HG03045 (cell line): ENCODE results near the gene UBASH3B.
"Not testable (repeated sequence)": the region's sequence is repeated elsewhere in the genome, so short reads cannot be mapped to it uniquely, and the experiment has no call there.

Experiments
- ATAC-seq: cut with Tn5 transposase; IDR thresholded peaks from one replicate; pipeline ENCODE4 v1.9.1; 2021; ENCODE audit warnings: mild to moderate bottlenecking, moderate library complexity; ENCODE audit not compliant: unreplicated experiment

Gene UBASH3B, protein sequence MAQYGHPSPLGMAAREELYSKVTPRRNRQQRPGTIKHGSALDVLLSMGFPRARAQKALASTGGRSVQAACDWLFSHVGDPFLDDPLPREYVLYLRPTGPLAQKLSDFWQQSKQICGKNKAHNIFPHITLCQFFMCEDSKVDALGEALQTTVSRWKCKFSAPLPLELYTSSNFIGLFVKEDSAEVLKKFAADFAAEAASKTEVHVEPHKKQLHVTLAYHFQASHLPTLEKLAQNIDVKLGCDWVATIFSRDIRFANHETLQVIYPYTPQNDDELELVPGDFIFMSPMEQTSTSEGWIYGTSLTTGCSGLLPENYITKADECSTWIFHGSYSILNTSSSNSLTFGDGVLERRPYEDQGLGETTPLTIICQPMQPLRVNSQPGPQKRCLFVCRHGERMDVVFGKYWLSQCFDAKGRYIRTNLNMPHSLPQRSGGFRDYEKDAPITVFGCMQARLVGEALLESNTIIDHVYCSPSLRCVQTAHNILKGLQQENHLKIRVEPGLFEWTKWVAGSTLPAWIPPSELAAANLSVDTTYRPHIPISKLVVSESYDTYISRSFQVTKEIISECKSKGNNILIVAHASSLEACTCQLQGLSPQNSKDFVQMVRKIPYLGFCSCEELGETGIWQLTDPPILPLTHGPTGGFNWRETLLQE

DNA sequence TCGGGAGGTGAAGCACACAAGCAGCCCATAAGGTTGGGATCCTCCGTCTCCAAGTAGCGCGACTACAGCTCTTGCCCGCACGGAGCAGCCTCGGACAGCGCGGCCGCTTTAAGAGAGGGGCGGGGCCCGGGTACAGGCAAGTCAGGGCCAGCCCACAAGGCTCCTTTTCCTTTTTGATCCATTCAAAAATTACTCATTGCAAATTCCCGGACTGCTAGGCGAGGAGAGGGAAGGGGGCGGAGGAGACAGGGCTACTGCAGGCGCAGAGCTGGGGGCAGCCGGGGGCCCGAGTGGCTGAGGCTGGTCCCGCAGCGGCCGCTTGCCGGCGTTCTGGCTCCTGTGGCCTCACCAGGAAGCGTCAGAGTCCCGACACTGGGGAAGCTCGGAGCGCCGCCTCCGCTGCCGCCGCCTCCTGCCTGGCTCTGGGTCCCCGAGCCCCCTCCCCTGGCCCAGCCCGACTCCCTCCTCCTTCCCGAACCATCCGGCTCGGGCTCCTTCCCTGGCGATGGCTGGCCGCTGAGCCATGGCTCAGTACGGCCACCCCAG lies at the start of gene UBASH3B:
Gene UBASH3B (plus strand): TSS at position 196 of the 546 bp plus-strand sequence. CDS start 328 bp downstream, at position 524.
- ATAC-seq = peak; percentile 76

DNA sequence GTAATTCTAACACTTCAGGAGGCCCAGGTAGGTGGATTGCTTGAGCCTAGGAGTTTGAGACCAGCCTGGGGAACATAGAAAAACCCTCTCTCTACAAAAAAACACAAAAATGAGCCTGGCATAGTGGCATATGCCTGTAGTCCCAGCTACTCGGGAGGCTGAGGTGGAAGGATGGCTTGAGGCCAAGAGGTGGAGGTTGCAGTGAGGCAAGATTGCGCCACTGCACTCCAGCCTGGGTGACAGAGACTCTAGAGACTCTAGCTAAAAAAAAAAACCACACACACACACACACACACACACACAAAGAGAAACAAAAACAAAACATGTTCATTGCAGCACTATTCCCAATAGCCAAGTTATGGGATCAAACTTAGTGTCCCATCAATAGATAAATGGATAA lies 48.4 kb upstream of the UBASH3B start:
- not testable (repeated sequence) for ATAC-seq

DNA sequence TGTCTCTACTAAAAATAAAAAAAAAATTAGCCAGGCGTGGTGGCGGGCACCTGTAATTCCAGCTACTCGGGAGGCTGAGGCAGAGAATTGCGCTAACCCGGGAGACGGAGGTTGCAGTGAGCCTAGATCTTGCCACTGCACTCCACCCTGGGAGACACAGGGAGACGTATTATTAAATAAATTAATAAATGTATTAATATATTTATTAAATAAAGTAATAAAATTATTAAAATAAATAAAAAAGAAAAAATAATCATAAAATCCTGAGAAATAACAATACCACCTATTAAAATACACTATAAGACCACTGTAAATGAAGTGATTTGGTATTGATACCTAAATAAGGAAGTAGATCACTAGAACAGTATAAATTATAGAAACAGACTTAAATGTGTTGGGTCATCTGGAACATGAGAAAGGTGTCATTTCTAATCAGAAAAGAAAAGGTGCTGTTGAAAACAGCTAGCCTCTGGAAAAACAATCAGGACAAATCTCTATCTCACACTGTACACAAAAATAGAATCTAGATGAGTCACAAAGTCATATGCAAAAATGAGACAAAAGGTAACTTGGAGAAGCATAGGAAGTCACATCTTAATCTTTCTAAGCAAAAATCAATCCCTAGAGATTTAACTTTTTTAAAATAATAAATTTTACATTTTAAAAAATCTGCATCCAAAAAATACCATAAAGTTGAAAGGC lies 43.2 kb upstream of the UBASH3B start:
- ATAC-seq = no peak

DNA sequence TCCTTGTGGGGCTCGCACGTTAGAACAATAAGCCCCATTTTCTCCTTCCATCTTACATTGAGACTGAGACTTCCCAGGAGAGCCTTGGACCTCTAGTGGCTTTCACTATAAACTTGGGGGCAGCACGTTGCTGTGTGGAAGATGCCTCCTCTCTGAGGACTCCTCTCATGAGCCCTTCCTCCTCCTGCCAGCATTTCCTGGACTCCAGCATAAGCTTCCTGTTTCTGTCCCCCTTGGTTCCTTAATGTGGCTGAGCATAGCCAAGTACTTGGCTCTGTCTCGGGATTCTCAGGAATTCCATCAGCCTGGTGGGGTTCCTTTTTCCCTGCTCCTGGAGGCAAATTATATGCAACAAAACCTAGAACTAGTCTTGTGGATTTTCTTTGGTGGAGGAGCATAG lies 38.8 kb upstream of the UBASH3B start:
- ATAC-seq = no peak

DNA sequence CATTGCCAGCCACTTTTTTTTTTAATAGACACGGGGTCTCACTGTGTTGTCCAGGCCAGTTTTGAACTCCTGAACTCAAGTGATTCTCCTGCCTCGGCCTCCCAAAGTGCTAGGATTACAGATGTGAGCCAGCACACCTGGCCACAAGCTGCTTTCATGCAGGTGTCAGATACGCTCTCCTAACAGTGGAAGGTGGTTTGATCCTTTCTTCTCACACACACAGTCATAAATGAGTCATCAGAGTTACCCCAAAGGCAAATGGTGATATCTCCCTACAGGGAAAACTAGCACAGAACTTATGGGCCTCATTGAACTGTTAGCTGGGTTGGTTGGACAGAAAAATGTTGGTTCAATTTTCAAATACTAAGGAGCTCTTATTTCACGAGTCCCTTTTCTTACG lies 38.2 kb upstream of the UBASH3B start:
- ATAC-seq = no peak

DNA sequence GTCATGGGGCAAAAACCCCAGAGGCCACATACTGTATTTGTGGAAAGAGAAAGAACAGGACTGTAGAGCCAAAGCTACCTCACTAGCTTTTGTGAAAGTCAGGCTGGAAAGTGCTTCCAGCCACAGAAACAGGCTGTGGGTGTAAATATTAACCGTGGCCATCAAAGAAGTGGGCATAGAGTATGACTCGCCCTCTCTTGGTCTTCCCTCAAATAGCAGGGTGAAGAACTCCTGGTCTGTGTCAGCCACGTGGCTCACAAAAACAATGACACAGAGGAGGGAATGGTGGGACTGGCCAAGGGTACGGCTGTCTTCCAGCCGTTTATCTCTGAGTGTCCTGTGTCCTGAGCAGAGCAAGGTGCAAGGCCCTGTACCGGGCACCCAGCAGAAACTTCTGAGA lies 37.6 kb upstream of the UBASH3B start:
- no peak for ATAC-seq

DNA sequence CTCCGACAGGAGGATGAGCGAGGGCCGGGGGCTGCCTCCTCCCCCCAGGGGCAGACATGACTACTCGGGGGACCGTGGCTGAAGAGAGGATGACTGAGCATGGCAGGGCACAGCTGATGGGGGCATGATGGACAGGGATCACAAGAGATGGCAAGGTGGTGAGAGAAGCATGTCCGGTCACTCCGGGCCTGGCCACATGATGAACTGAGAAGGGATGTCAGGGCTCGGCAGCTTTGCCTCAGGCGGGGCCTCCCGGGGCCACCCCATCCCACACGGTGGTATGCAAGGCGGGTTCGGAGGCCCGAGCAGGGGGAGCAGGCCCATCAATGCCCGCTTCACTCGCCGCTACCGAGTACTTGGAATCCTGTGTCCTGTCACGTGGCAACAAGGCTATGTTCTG lies 36.6 kb upstream of the UBASH3B start:
- ATAC-seq = no peak

DNA sequence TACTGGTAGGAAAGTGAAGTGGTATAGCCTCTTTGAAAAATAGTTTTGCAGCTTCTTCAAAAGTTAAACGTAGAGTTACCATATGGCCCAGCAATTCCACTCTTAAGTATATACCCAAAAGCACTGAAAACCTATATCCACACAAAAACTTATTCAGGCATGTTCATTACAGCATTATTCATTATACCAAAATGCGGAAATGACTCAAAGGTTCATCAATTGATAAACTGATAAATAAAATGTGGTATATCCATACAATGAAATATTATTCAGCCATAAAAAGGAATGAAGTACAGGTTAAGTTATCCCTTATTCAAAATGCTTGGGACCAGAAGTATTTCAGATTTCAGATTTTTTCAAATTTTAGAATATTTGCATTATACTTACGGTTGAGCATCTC lies 35.8 kb upstream of the UBASH3B start:
- no peak for ATAC-seq

DNA sequence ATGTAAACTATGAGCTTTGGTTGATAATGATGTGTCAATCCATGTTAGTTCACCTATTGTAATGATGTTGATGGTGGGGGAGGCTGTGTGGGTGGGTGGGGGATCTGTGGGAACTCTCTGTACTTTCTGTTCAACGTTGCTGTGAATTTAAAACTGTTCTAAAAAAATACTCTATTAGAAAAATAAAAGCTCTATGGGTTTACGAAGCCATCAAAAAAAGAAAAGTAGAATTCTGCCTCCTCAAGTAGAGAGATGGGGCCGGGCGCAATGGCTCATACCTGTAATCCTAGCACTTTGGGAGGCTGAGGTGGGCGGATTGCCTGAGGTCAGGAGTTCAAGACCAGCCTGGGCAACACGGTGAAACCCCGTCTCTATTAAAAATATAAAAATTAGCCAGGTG lies 30.0 kb upstream of the UBASH3B start:
- ATAC-seq = not testable (repeated sequence)

DNA sequence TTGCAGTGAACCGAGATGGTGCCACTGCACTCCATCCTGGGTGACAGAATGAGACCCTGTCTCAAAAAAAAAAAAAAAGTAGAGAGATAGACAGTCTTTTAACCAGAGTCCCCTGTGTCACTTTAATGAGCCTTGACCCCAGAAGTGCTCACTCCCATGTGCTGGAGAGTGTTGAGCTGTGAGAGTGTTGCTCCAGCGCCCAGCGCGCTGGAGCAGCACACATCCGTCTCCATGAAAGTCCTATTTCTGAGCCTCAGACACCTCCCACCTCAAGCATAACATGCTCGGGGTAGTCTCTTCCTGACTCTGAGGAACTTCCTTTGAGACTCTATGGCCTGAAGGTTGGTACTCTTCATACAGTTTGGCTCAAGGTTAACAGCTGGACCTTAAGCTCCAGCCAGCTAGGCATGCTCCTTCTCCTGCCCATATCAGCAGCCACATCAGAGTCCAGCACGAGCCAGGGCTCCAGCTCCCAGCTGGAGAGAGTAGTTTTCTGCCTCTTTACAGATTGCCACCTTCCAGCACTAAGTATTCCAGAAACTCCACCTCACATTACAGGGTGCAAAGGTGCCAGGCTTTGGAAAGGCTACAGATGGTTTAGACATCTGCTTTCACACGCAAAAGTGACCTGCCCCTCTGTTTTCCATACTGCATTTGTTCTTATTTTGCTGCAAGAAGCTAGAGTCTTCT lies 29.4 kb upstream of the UBASH3B start:
- no peak for ATAC-seq

DNA sequence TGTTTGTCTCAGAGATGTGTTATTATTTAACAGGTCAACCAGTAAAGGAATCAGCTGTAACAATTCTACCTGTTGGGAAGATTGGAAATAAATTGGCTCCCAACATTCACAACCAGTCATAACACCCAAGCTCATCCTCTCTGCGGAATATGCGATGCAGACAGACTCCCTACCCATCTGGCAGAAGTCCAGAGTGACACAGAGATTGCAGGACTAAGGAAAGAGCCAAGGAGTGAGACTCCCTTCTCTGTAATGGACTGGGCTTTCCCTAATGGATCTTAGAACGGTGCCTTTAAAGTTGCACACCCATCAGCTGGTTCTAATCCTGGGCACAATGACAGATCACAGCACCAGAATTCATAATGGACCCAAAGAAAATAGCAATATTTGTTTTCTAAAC lies 27.8 kb upstream of the UBASH3B start:
- ATAC-seq = no peak

DNA sequence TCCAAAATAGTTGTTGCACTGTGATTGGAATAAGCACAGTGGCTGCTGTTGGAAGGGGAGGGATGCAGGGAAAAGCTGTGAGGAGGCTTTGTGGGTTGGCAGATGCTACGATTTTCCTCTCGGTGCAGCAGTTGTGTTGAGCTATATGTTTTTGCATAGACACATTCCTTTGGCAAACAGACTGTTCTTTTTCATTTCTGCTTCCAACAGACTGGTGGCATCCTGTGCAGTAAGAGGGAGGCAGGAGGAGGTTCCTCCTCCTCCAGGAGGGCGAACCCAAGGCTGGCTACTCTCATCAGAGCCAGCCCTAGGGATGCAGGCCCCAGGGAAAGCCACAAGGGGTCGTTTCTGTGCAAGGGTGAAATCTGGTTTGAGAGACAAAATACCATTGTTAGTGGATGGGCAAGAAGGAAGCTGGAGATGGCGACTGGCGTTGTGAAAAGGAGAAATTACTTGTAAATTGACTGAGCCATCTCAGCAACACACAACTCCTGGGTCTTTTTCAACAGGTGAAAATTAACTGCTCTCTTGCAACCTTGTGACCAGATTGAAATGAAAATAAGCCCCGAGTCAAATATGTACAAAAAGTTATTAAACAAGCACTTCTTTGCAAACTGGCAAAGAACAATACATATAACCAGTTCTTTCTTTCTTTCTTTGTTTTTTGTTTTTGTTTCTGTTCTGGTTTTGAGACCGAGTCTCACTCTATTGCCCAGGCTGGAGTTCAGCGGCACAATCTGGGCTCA lies 26.5 kb upstream of the UBASH3B start:
- no peak for ATAC-seq

DNA sequence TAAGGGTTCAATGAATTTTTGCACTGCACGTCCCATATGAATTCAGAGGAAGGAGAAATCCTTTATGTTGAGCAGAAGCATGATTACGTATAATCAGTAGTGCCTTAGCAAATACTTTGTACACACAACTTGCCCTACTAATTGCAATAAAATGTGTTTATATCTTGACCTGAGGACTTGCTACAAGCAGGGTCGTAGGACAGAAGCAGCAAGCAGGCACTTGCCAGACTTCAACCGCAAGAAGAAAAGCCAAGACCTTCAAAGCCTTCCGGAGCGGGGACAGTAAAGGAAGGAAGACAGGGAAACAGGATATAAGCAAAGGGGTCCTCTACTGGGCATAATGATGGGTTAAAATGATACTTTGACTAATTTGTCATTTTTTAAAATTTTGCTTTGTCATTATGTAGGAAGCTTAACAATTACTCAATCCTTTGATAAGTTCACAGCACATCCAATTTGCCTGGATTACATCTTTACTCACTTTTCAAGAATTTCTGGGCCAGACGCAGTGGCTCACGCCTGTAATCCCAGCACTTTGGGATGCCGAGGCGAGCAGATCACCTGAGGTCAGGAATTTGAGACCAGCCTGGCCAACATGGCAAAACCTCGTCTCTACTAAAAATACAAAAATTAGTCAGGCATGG lies 23.2 kb upstream of the UBASH3B start:
- no peak for ATAC-seq

DNA sequence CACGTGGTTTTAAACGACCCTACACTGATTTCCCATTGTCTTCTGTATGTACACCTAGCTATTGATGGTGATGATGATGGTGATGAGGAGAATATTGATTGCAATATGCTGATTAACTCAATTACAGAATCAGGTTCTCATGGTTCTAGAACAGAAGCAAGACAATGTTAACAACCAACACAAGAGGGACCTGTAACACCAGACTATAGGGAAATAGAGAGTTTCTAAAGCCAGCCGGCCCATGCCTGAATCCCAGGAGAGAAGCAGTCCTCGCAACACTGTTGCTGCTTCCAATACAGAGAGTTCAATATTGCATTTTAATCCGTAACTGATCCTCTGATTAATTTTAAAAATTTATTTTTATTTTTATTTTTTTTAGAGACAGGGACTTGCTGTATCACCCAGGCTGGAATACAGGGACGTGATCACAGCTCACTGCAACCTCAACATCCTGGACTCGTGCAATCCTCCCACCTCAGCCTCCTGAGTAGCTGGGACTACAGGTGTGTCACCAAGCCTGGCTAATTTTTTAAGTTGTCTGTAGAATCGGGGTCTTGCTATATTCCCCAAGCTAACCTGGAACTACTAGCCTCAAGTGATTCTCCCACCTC lies 22.2 kb upstream of the UBASH3B start:
- no peak for ATAC-seq

DNA sequence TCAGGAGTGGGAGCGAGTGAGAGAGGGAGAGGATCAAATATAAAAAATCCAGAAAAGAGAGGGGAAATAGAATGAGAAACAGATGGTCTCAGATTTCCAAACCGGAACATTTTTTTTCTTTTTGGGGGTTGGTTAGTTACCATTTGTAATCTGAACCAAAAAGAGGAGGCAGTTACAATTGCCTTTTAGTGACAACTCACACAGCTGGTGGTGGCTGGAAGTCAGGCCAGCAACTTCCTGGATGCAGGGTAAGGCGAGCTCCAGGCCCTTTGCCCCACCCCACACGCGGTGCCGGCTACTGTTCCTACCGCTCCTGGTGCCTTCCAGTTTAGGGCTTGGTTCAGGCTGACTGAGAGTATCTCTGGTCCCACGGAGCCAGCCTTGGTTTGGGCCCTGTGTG lies 21.0 kb upstream of the UBASH3B start:
- no peak for ATAC-seq

DNA sequence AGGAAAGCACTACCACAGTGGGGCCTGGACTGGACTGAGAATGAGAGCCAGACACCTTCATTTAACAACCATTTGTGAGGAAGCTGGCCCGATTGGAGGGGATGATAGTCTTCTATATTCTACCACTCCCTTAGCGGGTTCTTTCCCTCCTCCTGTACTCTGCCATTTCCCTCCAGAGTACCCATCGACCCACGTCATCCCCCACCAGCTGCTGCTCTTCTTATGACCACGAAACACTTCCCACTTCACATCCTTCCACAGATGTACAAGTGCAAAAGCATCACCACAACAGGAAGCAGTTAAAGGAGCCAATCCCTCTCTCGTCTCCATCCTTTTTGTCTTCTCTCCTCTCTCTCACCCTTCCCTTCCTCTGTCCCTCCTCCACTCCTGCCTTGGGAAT lies 18.0 kb upstream of the UBASH3B start:
- no peak for ATAC-seq

DNA sequence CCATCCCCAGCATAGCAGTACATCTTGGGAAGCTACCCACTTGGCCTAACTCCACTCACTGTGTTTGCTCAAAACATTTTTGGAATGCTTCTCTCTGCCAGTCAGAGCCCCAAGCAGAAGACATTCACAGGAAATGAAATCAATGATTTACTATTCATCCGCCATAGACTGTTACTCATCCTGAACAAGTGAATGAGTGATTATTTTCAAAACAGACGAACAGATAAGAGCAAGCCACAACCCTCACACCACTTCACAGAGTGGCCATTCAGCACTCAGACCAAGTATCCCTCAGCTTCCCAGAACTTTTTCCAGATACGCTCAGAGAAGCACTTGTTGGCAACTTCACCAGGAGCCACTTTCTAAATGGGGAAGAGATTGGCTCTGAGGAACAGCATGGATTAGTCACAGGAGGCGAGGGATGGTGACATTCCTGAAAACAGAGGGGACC lies 13.0 kb upstream of the UBASH3B start:
- ATAC-seq = no peak

DNA sequence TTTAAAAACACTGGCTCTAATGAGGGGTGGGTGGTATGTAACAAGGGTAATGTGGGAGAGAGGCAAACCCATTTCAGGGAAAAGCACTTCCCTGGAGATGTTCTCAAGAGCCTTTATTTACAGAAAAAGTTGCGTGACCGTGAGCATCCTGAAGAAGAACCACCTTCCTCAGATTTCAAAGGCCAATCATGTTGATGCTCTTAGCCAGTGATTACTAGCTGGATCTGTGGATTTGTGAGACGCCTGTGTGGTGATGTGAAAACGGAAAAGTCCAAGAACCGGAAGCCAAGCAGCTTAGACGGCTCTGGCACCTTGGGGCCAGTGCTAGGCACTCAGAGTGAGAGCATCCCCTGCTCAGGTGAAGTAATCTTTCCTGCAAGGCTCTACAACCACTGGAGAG lies 12.6 kb upstream of the UBASH3B start:
- no peak for ATAC-seq

DNA sequence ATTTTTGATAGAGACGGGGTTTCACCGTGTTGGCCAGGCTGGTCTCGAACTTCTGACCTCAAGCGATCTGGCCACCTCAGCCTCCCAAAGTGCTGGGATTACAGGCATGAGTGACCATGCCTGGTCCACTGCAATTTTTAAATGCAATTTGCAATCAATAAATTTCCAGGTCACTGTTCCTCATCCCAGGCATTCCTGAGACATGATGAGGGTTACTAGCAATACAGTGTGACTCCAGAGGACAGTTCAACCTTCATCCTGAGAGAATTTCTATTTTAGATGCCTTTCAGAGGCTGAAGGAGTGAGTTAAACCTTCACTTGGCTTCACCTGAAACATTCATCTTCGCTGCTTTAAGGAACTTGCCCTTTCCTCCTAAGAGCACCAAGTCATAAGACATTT lies 9.7 kb upstream of the UBASH3B start:
- ATAC-seq = no peak
